Tibial nerve (tissue), 3 donors: ENCODE results near the gene SEC16A.

ENCODE experiments used
- CTCF ChIP-seq, 5 experiments: fragments of 200-600 bp in 3 of 5; fragments of 450-650 bp in 2 of 5; sonication (generic) in 3 of 5; IDR thresholded peaks; one replicate each; pipeline ENCODE4 v1.5.1; 2016 to 2019; ENCODE audit warnings: antibody characterized with exemption in 5 of 5, mild to moderate bottlenecking in 3 of 5, moderate library complexity in 2 of 5
- POLR2A ChIP-seq, 2 donors: fragments of 450-650 bp; IDR thresholded peaks; one replicate each; pipeline ENCODE4 v1.6.1; 2017; ENCODE audit warnings: antibody characterized with exemption in 2 of 2, mild to moderate bottlenecking in 2 of 2, moderate library complexity in 2 of 2

DNA sequence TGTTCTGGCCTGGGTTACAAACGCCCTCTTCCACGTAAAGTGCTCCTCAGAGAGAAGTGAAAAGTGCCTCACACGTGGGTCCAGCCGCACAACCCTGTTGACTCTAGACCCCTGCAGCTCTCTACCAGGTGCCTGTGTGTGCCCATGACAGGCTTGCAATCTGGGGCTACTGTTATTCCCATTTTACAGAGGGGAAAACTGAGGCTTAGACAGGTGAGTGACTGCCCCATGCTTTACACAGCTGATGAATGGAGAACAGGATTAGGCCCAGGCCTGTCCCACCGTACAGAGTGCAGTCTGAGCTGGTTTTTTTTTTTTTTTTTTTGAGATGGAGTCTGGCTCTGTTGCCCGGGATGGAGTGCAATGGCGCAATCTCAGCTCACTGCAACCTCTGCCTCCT, 37.0 kb downstream of the SEC16A start:
- TF ChIP-seq CTCF (IDR thresholded peaks at IDR 0.05) (no peak), POLR2A (IDR thresholded peaks at IDR 0.05) (no peak)
